LNCaP clone FGC (cell line): ENCODE results near the gene CRTC1.

Experiments used
- DNase-seq: peaks from one replicate; pipeline ENCODE4 v3.0.0-alpha.2; 2011; ENCODE audit warnings: low read depth
- H3K4me3 ChIP-seq: 2 replicates; pipeline ENCODE4 v1.5.1; 2011; ENCODE audit warnings: mild to moderate bottlenecking, low read depth, low read length, control low read depth
- TF ChIP-seq, protein P1 (sequence below): IDR thresholded peaks from 2 replicates; pipeline ENCODE4 v1.5.1; 2012; ENCODE audit warnings: mild to moderate bottlenecking; ENCODE audit not compliant: control insufficient read depth, insufficient read depth; ENCODE audit errors: extremely low read depth

CRTC1 gene

DNA sequence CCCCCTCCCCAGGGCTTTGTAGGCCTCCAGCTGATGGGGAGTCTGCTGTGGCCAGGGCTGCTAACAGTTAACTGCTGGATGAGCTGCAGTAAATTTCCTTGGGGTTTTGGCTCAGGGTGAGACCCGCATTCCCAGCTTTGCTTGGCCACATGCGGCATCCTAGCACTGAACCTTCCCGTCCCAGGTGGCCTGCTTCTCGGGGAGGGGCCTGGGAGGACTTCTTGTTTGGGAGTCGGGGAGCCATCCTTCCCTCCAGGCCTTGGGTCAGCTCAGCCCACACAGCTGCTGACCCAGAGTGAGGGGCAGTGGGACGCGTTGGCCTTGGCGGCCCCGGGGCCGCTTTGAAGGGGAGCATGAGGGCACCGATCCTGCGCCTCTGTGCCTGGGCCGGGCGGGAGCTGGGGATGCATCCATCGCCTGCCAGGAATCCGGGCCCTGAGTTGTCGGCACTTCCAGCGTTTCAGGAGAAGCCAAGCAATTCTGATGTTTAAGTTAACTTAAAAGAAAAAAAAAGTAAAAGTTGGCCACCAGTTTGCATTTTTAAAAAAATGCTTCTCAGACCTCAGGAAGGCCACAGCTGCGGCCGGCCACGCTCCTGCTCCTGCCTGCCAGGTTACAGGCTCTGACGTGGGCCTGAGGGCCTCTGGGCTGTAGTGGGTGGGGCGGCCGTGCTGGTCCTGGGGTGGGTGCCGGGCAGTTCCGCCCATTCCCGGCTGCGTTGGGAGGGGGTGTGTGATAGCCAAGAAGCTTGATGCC lies 27.7 kb downstream of the CRTC1 start:
- TF ChIP-seq, protein P1, sequence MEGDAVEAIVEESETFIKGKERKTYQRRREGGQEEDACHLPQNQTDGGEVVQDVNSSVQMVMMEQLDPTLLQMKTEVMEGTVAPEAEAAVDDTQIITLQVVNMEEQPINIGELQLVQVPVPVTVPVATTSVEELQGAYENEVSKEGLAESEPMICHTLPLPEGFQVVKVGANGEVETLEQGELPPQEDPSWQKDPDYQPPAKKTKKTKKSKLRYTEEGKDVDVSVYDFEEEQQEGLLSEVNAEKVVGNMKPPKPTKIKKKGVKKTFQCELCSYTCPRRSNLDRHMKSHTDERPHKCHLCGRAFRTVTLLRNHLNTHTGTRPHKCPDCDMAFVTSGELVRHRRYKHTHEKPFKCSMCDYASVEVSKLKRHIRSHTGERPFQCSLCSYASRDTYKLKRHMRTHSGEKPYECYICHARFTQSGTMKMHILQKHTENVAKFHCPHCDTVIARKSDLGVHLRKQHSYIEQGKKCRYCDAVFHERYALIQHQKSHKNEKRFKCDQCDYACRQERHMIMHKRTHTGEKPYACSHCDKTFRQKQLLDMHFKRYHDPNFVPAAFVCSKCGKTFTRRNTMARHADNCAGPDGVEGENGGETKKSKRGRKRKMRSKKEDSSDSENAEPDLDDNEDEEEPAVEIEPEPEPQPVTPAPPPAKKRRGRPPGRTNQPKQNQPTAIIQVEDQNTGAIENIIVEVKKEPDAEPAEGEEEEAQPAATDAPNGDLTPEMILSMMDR: no peak
- H3K4me3 ChIP-seq: no peak overlapping the region
- DNase-seq: no peak

DNA sequence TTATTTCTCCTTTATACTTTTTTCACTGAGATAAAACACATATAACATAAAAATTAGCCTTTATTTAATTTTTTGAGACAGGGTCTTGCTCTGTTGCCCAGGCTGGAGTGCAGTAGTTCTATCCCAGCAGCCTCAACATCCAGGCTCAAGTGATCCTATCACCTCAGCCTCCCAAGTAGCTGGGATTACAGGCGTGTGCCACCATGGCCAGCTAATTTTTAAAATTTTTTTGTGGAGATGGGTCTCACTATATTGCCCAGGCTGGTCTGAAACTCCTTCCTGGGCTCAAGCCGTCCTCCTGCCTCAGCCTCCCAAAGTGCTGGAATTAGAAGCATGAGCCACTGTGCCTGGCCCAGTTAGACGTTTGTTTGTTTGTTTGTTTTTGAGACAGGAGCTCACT lies 28.4 kb downstream of the CRTC1 start:
- TF ChIP-seq, protein P1: no peak
- no peak for DNase-seq
- no peak overlapping the region for H3K4me3 ChIP-seq

DNA sequence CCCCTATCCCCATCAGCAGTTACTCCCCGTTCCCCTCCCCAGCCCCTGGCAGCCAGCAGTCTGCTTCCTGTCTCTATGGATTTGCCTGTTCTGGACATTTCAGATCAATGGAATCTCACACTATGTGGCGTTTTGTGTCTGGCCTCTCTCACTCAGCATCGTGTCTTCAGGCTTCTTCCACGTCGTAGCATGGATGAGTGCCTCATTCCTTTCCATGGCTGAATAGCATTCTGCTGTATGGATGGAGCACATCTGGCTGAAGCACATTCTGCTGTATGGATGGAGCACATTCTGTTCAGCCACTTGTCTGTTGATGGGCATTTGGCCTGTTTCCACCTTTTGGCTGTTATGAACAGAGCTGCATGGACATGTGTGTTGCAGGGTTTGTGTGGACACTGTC lies 29.5 kb downstream of the CRTC1 start:
- TF ChIP-seq, protein P1: no peak
- no peak for DNase-seq
- no peak overlapping the region for H3K4me3 ChIP-seq

DNA sequence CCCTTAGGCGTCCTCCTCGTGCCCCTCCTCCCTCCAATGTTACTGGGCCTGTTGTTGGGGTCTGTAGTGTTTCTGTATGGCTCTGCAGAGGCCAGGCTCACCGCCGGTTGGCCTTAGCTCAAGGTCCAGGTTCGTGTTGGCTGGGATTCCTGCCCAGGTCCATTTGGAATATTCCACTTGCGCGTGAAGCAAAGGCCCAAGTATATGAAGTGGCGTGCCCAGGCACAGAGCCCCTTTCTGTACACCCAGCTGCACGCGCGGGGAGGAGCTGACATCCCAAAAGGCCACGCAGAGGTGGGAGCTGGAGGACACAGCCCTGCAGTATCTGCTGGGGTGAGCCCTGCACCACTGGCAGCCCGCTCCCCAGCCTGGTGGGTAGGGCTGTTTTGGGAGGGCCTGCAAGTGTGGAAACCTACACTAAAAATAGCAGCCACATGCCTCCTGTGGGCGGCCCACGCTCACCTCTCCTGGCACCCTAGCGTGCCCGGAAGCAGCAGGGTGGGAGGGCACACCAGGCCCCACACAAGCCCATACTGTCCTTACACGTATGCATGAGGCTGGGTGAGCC lies 30.2 kb downstream of the CRTC1 start:
- TF ChIP-seq, protein P1: no peak
- no peak for DNase-seq
- H3K4me3 ChIP-seq: no peak overlapping the region

DNA sequence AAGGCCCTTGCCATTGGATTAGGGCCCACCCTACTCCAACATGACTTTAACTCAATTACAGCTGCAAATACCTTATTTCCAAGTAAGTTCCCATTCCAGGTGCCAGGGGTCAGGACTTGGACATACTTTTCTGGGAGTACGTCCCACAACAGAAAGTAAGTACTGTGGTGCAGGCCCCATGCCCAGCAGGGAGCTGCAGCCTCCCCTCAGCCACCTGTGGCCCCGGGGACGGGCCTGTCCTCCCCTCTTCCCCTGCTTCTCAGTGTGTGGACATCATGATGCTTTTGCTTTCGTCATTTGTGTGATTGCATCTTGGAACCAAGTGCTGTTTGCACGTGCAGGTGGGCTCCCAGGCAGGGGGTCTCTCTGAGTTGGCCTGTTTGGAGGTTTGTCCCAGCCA lies 31.9 kb downstream of the CRTC1 start:
- TF ChIP-seq, protein P1: no peak
- DNase-seq: no peak
- H3K4me3 ChIP-seq: no peak overlapping the region

DNA sequence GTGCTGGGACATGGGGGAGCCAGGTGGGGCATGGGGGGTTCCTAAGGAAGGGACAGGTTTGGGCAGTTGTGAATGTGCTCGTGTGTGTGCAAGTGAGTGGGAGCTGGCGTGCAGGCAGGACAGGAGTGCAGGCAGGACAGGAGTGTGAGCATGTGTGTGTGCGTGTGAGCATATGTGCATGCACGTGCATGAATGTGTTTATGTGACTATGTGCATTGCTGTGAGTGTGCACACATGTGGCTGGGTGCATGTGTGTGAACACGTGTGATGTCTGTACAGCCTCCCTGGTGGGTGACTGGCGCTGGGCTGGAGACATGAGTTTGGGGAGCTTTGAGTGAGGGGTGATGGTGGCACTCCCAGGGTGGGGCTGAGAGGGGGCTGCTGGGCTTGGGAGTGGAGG lies 33.4 kb downstream of the CRTC1 start:
- no peak for DNase-seq
- TF ChIP-seq, protein P1: no peak
- H3K4me3 ChIP-seq: no peak overlapping the region

DNA sequence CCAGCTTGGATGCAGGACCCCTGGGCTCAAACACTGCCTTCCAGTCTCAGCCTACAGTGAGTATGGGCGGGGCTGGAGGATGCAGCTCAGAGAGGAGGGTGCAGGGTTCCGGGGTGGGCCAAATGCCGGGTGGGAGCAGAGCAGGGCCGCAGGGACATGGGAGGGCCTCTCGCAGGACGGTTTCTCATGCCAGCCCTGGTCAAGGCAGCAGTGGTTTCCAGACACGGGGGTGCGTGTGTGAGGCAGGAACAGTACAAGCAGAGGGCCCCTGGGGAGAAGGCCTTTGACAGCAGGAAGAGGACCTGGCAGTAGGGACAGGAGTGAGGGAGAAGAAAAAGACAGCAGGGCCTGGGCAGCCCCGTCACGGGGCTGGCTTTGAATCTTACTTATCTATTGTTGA lies 34.1 kb downstream of the CRTC1 start:
- H3K4me3 ChIP-seq: no peak overlapping the region
- DNase-seq: no peak
- TF ChIP-seq, protein P1: no peak
